DOHH2 (cell line): Measurements from ENCODE around the gene SLC17A9.

Source experiments
- EZH2phosphoT487 ChIP-seq: fragments of 200-600 bp; sonication (generic); IDR thresholded peaks from 2 replicates; pipeline ENCODE4 v1.6.1; 2017; ENCODE audit warnings: borderline replicate concordance, mild to moderate bottlenecking, antibody characterized with exemption, low read length, moderate library complexity, mixed read lengths
- TF ChIP-seq, protein P1 (sequence below): fragments of 200-600 bp; sonication (generic); IDR thresholded peaks from one replicate; pipeline ENCODE4 v1.5.1; 2014; ENCODE audit warnings: antibody characterized with exemption, mild to moderate bottlenecking, low read depth, low read length; ENCODE audit not compliant: poor library complexity, severe bottlenecking

DNA sequence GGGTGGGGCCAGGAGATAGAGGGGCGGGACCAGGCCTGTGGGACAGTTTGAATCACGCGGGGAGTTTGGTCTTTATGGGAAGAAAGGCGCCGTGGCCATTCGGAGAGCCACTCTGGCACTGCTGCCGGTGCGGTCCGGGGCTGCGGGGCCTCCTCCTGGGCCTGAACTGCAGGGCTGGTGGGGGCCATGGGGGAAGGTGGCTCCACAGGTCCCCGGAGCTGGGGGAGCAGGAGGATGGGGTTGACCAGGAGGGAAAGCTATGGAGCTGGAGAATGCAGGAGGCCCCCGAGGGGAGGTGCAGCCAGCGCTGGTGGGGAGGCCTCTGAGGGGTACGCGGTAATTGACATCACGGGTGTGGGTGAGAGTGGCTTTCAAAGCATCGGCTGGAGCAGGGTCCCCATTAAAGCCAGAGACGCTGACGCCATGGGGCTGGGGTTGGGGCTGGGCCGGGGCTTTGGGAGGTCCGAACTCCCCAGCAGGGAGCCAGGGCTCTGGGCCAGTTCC lies 56.1 kb downstream of the SLC17A9 start:
- TF ChIP-seq, protein P1, sequence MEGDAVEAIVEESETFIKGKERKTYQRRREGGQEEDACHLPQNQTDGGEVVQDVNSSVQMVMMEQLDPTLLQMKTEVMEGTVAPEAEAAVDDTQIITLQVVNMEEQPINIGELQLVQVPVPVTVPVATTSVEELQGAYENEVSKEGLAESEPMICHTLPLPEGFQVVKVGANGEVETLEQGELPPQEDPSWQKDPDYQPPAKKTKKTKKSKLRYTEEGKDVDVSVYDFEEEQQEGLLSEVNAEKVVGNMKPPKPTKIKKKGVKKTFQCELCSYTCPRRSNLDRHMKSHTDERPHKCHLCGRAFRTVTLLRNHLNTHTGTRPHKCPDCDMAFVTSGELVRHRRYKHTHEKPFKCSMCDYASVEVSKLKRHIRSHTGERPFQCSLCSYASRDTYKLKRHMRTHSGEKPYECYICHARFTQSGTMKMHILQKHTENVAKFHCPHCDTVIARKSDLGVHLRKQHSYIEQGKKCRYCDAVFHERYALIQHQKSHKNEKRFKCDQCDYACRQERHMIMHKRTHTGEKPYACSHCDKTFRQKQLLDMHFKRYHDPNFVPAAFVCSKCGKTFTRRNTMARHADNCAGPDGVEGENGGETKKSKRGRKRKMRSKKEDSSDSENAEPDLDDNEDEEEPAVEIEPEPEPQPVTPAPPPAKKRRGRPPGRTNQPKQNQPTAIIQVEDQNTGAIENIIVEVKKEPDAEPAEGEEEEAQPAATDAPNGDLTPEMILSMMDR = no peak
- no peak for TF ChIP-seq EZH2phosphoT487
